Measurements from ENCODE around the gene HBEGF.

The HBEGF gene

GRCh38 chr5:140336388-140336787 is 10.0 kb downstream of the HBEGF start:
- no peak for DNase-seq (ENCODE audit: low spot score)

GRCh38 chr5:140331638-140332037 is 14.8 kb downstream of the HBEGF start:
- DNase-seq (ENCODE audit: low spot score) = no peak

GRCh38 chr5:140329739-140330481 is 16.5 kb downstream of the HBEGF start:
- DNase-seq (ENCODE audit: low spot score) = no peak

GRCh38 chr5:140328036-140328764 is 18.2 kb downstream of the HBEGF start:
- no peak for DNase-seq (ENCODE audit: low spot score)

- DNase-seq (ENCODE audit: low spot score) = no peak
Observed at GRCh38 chr5:140327589-140327988, 18.8 kb downstream of the HBEGF start.

- no peak for DNase-seq (ENCODE audit: low spot score)
Observed at GRCh38 chr5:140325486-140325885, 20.9 kb downstream of the HBEGF start.

GRCh38 chr5:140324617-140325241 is 21.7 kb downstream of the HBEGF start:
- DNase-seq (ENCODE audit: low spot score) = no peak

GRCh38 chr5:140324041-140324600 is 22.3 kb downstream of the HBEGF start:
- DNase-seq (ENCODE audit: low spot score) = no peak

GRCh38 chr5:140322751-140323731 is 23.4 kb downstream of the HBEGF start:
- no peak for DNase-seq (ENCODE audit: low spot score)

GRCh38 chr5:140321796-140322195 is 24.6 kb downstream of the HBEGF start:
- no peak for DNase-seq (ENCODE audit: low spot score)

- DNase-seq (ENCODE audit: low spot score) = no peak
Observed at GRCh38 chr5:140319833-140320232, 26.6 kb downstream of the HBEGF start.

- no peak for DNase-seq (ENCODE audit: low spot score)
Observed at GRCh38 chr5:140318792-140319191, 27.6 kb downstream of the HBEGF start.

GRCh38 chr5:140317859-140318258 is 28.5 kb downstream of the HBEGF start:
- DNase-seq (ENCODE audit: low spot score) = no peak

GRCh38 chr5:140312791-140313189 is 33.6 kb downstream of the HBEGF start:
- no peak for DNase-seq (ENCODE audit: low spot score)

GRCh38 chr5:140312067-140312790 is 34.2 kb downstream of the HBEGF start:
- DNase-seq (ENCODE audit: low spot score) = no peak

GRCh38 chr5:140311011-140311467 is 35.4 kb downstream of the HBEGF start:
- DNase-seq (ENCODE audit: low spot score) = no peak

GRCh38 chr5:140310434-140310833 is 36.0 kb downstream of the HBEGF start:
- no peak for DNase-seq (ENCODE audit: low spot score)

GRCh38 chr5:140309706-140310249 is 36.6 kb downstream of the HBEGF start:
- no peak for DNase-seq (ENCODE audit: low spot score)

GRCh38 chr5:140305471-140305870 is 40.9 kb downstream of the HBEGF start:
- DNase-seq (ENCODE audit: low spot score) = no peak

GRCh38 chr5:140303966-140304365 is 42.4 kb downstream of the HBEGF start:
- DNase-seq (ENCODE audit: low spot score) = no peak

Data from HuH-7.5 (cell line).